Stimulated activated CD4-positive, alpha-beta T cell treated with anti-CD3 and anti-CD28 coated beads, Interleukin-1b, Interleukin-23, amount 100 ng/mL, for 1 hour (primary cell): ENCODE measurements around the gene PRIM1.
"Not testable (repeated sequence)": the region's sequence is repeated elsewhere in the genome, so short reads cannot be mapped to it uniquely, and the experiment has no call there.

Experiments used
- DNase-seq, 2 donors: peaks; one replicate each; pipeline ENCODE4 v3.0.0-alpha.2; 2020; ENCODE audit warnings: low read depth in 2 of 2

The PRIM1 gene

GRCh38 chr12:56760460-56760859 is 8.3 kb upstream of the PRIM1 start:
- DNase-seq, result no peak

- no peak for DNase-seq
Observed at GRCh38 chr12:56759263-56759908, 7.3 kb upstream of the PRIM1 start.

- no peak for DNase-seq
Observed at GRCh38 chr12:56758728-56759262, 6.7 kb upstream of the PRIM1 start.

DNA sequence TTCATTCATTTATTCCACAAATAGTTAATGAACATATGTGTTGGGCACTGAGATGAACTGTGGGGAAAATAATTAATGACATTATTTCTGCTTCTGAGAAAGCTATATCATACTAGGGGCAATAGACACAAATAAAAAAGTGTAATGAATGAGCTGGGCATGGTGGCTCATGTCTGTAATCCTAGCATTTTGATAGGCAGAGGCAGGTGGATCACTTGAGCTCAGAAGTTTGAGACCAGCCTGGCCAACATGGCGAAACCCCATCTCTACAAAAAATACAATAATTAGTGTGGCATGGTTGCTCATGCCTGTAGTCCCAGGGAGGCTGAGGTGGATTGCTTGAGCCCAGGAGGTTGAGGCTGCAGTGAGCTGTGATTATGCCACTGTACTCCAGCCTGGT is 5.8 kb upstream of the PRIM1 start:
- not testable (repeated sequence) for DNase-seq

GRCh38 chr12:56753566-56753965 is 1.4 kb upstream of the PRIM1 start:
- no peak for DNase-seq

- DNase-seq, result not testable (repeated sequence)
Observed at GRCh38 chr12:56750596-56750995, 1.5 kb downstream of the PRIM1 start.

GRCh38 chr12:56749853-56750252 is 2.3 kb downstream of the PRIM1 start:
- DNase-seq, result no peak

DNA sequence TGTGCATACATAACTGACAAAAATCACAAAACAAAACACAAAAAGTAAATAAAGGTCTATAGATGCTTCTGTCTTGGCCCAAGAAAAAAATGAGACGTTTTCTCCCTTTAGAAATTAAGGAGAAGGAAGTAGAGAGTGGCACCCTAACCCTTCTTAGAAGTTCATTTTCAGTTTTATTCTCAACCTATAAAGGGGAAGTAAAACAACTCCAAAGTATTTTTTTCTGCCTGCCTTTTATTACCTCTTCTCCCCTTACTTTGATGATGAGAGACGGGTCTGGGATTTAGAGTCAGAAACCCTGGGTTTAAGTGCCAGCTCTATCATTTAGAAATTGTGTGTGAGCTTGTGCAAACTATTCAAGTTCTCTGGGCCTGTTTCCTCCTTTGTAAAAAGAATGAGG is 2.8 kb downstream of the PRIM1 start:
- no peak for DNase-seq

- DNase-seq, result no peak
Observed at GRCh38 chr12:56728139-56728861, 23.8 kb downstream of the PRIM1 start.

- not testable (repeated sequence) for DNase-seq
Observed at GRCh38 chr12:56726196-56726675, 25.9 kb downstream of the PRIM1 start.

DNA sequence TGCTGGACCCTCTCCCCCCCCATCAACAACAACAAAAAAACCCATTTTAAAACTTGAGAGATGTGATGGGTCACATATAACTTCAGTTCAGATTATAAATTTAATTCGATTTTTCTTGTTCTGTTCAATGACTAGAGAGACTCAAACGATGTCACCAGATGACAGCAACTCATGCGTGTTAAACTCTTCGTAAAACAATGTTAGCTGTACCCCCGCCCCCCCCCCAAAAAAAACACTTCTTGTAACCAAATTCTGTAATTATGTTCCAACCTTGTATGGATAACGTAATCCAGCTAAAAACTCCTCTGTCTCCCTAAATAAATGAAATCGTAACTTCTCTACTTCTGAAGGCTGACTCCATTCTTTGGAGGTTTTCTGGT is 26.4 kb downstream of the PRIM1 start:
- no peak for DNase-seq

DNA sequence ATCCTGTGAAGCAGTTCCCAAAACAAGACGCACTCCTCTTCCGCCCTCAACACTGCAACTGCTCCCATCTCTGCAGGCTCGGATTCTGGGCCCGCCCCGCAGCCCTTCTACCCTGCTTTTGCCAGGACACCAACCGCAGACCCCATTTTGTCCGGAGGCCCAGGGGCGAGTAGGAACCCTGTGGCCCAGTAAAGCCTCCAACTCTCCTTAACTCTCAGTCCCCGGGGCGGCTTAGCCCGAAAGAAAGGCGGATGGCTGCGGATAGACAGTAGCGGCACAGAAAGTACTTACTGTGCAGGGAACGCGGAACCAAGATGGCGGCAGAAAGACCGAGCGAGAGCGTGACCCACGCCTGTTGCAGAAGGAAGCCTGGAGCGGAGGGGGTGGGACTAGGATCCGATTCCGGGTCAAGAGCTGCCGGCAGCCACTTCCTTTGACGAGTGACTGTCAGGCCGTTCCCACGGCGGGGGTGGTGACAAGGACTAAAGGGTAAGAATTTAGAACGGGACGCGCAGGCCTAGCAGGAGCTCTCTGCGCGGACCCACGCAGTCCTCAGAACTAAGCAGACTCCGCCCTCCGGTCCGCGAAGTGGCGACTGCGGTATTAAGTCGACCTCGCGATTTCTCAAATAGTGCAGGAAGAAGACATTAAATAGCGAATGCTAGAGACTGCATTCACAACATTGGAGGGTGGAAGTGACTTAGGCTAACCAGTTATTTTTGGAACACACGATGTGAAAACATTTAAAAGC is 27.0 kb downstream of the PRIM1 start, which contains the start of gene NACA:
TSS of gene NACA (minus strand) at position 328 of the 751 bp plus-strand sequence. CDS start 778 bp downstream, outside the sequence.
- peak; percentile 93 for DNase-seq

GRCh38 chr12:56724701-56724971 is 27.5 kb downstream of the PRIM1 start:
- no peak for DNase-seq

DNA sequence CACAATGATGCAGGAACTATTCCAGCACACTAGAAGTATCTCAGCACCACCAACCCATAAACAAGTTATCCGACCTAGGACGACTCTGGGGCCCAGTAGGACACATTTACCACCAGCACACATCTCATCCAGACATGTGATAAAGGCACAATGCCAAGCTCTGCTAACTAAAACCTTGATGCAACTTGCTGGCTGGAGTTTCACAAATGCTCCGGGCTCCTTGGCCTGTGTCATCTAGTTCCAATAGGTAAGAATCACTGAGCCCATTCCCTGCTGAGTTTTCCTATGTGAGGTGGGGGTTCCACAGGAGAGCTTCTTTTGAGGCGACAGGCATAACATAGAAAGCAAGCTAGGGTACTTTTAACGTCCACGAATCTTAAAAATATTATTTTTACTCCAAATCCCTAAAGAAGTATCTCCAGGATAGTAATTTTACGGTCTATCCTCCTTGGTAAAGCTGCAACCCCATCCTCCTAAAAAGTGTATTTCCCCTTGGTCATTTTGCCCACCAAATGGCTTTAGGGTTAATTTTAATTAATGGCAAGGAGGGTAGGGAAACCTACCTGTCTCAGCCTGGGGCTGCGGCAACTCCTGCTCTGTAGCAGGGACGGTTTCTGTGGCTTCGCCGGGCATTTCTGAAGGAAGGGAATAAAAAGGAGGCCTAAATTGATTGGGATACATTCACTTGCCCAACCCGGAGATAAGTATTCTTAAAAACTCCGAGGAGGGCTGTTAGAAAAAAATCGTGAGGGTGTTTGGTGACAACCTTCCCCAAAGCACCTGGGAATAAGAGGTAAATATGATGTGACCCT is 28.0 kb downstream of the PRIM1 start:
- no peak for DNase-seq

GRCh38 chr12:56723352-56723751 is 28.8 kb downstream of the PRIM1 start:
- DNase-seq, result no peak

DNA sequence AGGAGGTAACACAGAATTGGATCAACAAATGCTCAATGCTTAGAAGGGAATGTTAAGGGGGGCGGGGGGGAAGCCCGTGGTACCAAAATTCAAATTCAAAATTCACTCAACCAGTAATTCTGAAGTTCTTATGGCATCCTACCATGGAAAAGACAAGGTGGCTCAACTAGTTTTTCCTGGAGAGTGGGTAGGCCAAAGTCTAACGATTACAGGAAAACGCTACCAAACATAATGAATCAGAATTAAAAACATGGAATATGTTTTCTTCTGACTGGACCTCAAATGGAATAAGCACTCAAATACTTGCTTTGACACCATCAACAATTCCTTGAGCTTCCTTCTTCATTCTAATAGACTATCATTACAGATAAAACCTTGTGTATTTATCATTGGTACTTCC is 29.3 kb downstream of the PRIM1 start:
- no peak for DNase-seq

DNA sequence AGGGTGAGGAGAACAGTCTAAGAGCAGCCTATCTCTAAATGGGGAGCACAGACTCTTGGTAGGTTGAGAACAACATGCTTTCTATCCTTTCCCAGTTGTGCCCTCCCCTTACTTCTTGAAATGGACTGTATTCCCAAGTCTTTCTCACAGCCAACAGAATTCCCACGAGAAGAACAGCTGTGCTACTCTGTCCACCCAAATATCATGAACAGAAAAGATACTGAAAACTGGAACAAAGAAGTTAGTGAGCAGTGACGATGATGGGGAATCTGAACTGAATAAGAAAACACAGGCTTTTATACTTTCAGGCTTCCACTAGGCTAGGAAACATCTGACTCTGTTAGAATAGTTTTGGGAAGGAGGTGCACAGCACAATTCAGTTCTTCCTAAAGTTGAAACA is 30.4 kb downstream of the PRIM1 start:
- no peak for DNase-seq

- no peak for DNase-seq
Observed at GRCh38 chr12:56721216-56721615, 30.9 kb downstream of the PRIM1 start.

GRCh38 chr12:56720731-56721151 is 31.4 kb downstream of the PRIM1 start:
- DNase-seq, result no peak

- DNase-seq, result no peak
Observed at GRCh38 chr12:56719056-56719455, 33.1 kb downstream of the PRIM1 start.

DNA sequence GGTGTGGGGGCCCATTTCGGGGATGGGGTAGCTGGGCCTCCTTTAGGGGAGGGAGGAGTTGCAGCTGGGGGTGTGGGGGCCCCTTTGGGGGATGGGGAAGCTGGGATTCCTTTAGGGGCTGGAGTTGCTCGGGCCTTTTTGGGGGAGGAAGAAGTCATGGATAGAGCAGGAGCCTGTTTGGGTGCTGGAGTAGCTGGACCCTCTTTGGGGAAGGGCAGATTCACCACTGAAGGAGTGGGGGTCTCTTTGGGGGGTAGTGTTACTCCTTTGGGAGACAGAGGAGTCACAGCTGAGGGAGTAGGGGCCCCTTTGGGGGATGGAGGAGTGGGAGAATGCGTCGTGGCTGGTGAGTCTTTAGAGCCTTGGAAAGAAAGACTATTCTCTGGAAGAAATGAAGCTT is 33.5 kb downstream of the PRIM1 start:
- DNase-seq, result no peak

- no peak for DNase-seq
Observed at GRCh38 chr12:56718149-56718548, 34.0 kb downstream of the PRIM1 start.
